H1 (cell line): Measurements from ENCODE around the gene HTN3. TPM values are rescaled to one million over a fixed set of nuclear protein-coding genes. Genes with fewer than 3 reads are reported as not detected.

Source experiments
- CTCF ChIA-PET: fragments of 300-600 bp; sonication (Branson Sonifier 250); formaldehyde crosslinking; loops from one replicate; lab custom pipeline; 2021; ENCODE audit not compliant: partially characterized antibody; lab: Charles Lee
- POLR2A ChIA-PET: fragments of 300-600 bp; sonication (Branson Sonifier 250); formaldehyde crosslinking; loops from one replicate; lab custom pipeline; 2021; ENCODE audit warnings: inconsistent platforms; ENCODE audit not compliant: partially characterized antibody; lab: Charles Lee
- DNase-seq, 2 experiments: peaks; one replicate each; pipeline versions ENCODE4 v3.0.0 to v3.0.0-alpha.2; 2010 to 2022; ENCODE audit warnings: low spot score in 2 of 2, low read depth in 1 of 2, mixed read lengths in 1 of 2
- FAIRE-seq: peaks from 2 replicates; lab custom pipeline; 2011; peaks lifted over from hg19 to GRCh38; lab: Jason Lieb, UNC
- H2AFZ ChIP-seq: 2 replicates; pipeline ENCODE4 v1.8.1; 2012; ENCODE audit warnings: low read length, inconsistent platforms
- H2AK5ac ChIP-seq: 2 replicates; pipeline ENCODE4 v1.6.1; 2013; ENCODE audit warnings: low read depth, low read length
- H2BK120ac ChIP-seq: replicated peaks from 2 replicates; pipeline ENCODE3; 2013; ENCODE audit warnings: low read depth, low read length, inconsistent platforms
- H2BK12ac ChIP-seq: 2 replicates; pipeline ENCODE4 v1.6.1; 2013; ENCODE audit warnings: low read depth, low read length
- H2BK15ac ChIP-seq: 2 replicates; pipeline ENCODE4 v1.6.1; 2013; ENCODE audit warnings: low read length
- H2BK20ac ChIP-seq: 2 replicates; pipeline ENCODE4 v1.6.1; 2013; ENCODE audit warnings: low read length
- H2BK5ac ChIP-seq: 2 replicates; pipeline ENCODE4 v1.6.1; 2013; ENCODE audit warnings: low read depth, low read length
- H3K14ac ChIP-seq: 2 replicates; pipeline ENCODE4 v1.6.1; 2013; ENCODE audit warnings: inconsistent platforms; ENCODE audit not compliant: insufficient read length
- H3K18ac ChIP-seq: 2 replicates; pipeline ENCODE4 v1.6.1; 2013; ENCODE audit warnings: low read length; ENCODE audit errors: extremely low read depth
- H3K23ac ChIP-seq: 2 replicates; pipeline ENCODE4 v1.6.1; 2013; ENCODE audit warnings: inconsistent platforms; ENCODE audit not compliant: insufficient read length
- H3K23me2 ChIP-seq: 2 replicates; pipeline ENCODE4 v1.6.1; 2013; ENCODE audit warnings: low read depth, low read length
- H3K27ac ChIP-seq: 2 replicates; pipeline ENCODE4 v1.6.1; 2011; ENCODE audit warnings: low read depth, low read length, inconsistent platforms
- H3K27me3 ChIP-seq, 4 experiments: replicated peaks in 1 of 4; 1 replicate in 1 of 4; 2 replicates in 3 of 4; pipeline versions ENCODE4 v1.6.1 to v1.8.1; 2011 to 2013; ENCODE audit warnings: low read length in 3 of 4, mild to moderate bottlenecking in 3 of 4, inconsistent platforms in 2 of 4, mixed read lengths in 2 of 4, moderate library complexity in 1 of 4; ENCODE audit not compliant: control insufficient read depth in 3 of 4, insufficient read depth in 3 of 4; ENCODE audit errors: extremely low read depth in 1 of 4
- H3K36me3 ChIP-seq, 4 experiments: 2 replicates each; pipeline versions ENCODE4 v1.6.1 to v1.8.1; 2011 to 2013; ENCODE audit warnings: mild to moderate bottlenecking in 4 of 4, low read length in 3 of 4, moderate library complexity in 2 of 4, control low read depth in 1 of 4, inconsistent platforms in 1 of 4; ENCODE audit not compliant: insufficient read depth in 4 of 4, control insufficient read depth in 2 of 4
- H3K4ac ChIP-seq: replicated peaks from 2 replicates; pipeline ENCODE3; 2013; ENCODE audit warnings: low read length, low read depth, mixed read lengths, inconsistent platforms; ENCODE audit not compliant: insufficient read length
- H3K4me1 ChIP-seq, 4 experiments: replicated peaks in 1 of 4; 1 replicate in 1 of 4; 2 replicates in 3 of 4; pipeline versions ENCODE4 v1.6.1 to v1.8.1; 2011 to 2013; ENCODE audit warnings: low read length in 3 of 4, inconsistent platforms in 2 of 4, mixed read lengths in 1 of 4; ENCODE audit not compliant: insufficient read depth in 4 of 4, control insufficient read depth in 3 of 4
- H3K4me2 ChIP-seq, 2 experiments: 2 replicates each; pipeline versions ENCODE4 v1.6.1 to v1.8.1; 2011 to 2013; ENCODE audit warnings: low read depth in 2 of 2, low read length in 2 of 2, control low read depth in 1 of 2, inconsistent platforms in 1 of 2, mild to moderate bottlenecking in 1 of 2; ENCODE audit not compliant: insufficient read depth in 1 of 2
- H3K4me3 ChIP-seq, 4 experiments: fragments of 200-600, 300-600 bp in 1 of 4; sonication (generic), shearing (Covaris generic), sonication (Bioruptor Twin) in 1 of 4; 2 replicates each; pipeline versions ENCODE4 v1.5.1 to v1.8.1; 2011 to 2016; ENCODE audit warnings: low read length in 4 of 4, low read depth in 3 of 4, control low read depth in 2 of 4, inconsistent platforms in 2 of 4, mild to moderate bottlenecking in 2 of 4, mixed read lengths in 1 of 4, moderate library complexity in 1 of 4; ENCODE audit not compliant: insufficient read depth in 2 of 4; ENCODE audit errors: extremely low read depth in 1 of 4
- H3K56ac ChIP-seq: replicated peaks from 2 replicates; pipeline ENCODE3; 2013; ENCODE audit warnings: low read depth, mild to moderate bottlenecking, mixed read lengths, low read length, inconsistent platforms; ENCODE audit not compliant: insufficient read length
- H3K79me1 ChIP-seq: 2 replicates; pipeline ENCODE4 v1.6.1; 2013; ENCODE audit warnings: low read depth, low read length, control low read depth
- H3K79me2 ChIP-seq, 2 experiments: 2 replicates each; pipeline versions ENCODE4 v1.6.1 to v1.8.1; 2012 to 2013; ENCODE audit warnings: low read length in 2 of 2, mild to moderate bottlenecking in 2 of 2, inconsistent platforms in 1 of 2; ENCODE audit not compliant: insufficient read depth in 2 of 2, control insufficient read depth in 1 of 2
- H3K9ac ChIP-seq, 4 experiments: replicated peaks in 1 of 4; 1 replicate in 1 of 4; 2 replicates in 3 of 4; pipeline versions ENCODE4 v1.6.1 to v1.8.1; 2011 to 2013; ENCODE audit warnings: low read depth in 3 of 4, low read length in 3 of 4, control low read depth in 2 of 4, mild to moderate bottlenecking in 2 of 4, moderate library complexity in 2 of 4, inconsistent platforms in 1 of 4; ENCODE audit errors: extremely low read depth in 1 of 4
- H3K9me3 ChIP-seq, 2 experiments: 2 replicates each; pipeline versions ENCODE4 v1.6.1 to v1.8.1; 2012 to 2013; ENCODE audit warnings: mild to moderate bottlenecking in 2 of 2, moderate library complexity in 2 of 2, control low read depth in 1 of 2, inconsistent platforms in 1 of 2, low read depth in 1 of 2, low read length in 1 of 2, mixed read lengths in 1 of 2; ENCODE audit not compliant: insufficient read depth in 2 of 2
- H4K20me1 ChIP-seq, 2 experiments: replicated peaks in 1 of 2; 2 replicates each; pipeline versions ENCODE3 to v1.8.1; 2011 to 2013; ENCODE audit warnings: inconsistent platforms in 2 of 2, low read length in 2 of 2, mild to moderate bottlenecking in 1 of 2; ENCODE audit not compliant: insufficient read depth in 2 of 2, control insufficient read depth in 1 of 2
- H4K5ac ChIP-seq: 2 replicates; pipeline ENCODE4 v1.6.1; 2013; ENCODE audit warnings: low read length, low read depth, mixed read lengths, inconsistent platforms; ENCODE audit not compliant: insufficient read length
- H4K8ac ChIP-seq: 2 replicates; pipeline ENCODE4 v1.8.0; 2013; ENCODE audit warnings: mild to moderate bottlenecking, moderate library complexity, low read length, inconsistent platforms; ENCODE audit not compliant: insufficient read depth; ENCODE audit errors: extremely low read depth
- H4K91ac ChIP-seq: replicated peaks from 2 replicates; pipeline ENCODE3; 2013; ENCODE audit warnings: low read length, mixed read lengths, inconsistent platforms; ENCODE audit not compliant: insufficient read length
- BACH1 ChIP-seq: IDR thresholded peaks from 2 replicates; pipeline ENCODE4 v1.6.1; 2012; ENCODE audit warnings: low read length, improper control_type of control experiment
- BRCA1 ChIP-seq: IDR thresholded peaks from 2 replicates; pipeline ENCODE4 v1.6.1; 2012; ENCODE audit warnings: low read depth, low read length, improper control_type of control experiment
- CHD2 ChIP-seq: IDR thresholded peaks from 2 replicates; pipeline ENCODE4 v1.6.1; 2012; ENCODE audit warnings: low read length, improper control_type of control experiment
- GTF2F1 ChIP-seq: IDR thresholded peaks from 2 replicates; pipeline ENCODE4 v1.6.1; 2012; ENCODE audit warnings: low read depth, low read length, improper control_type of control experiment, borderline replicate concordance
- POLR2A ChIP-seq, 2 experiments: IDR thresholded peaks; 1 replicate in 1 of 2; 2 replicates in 1 of 2; pipeline ENCODE4 v1.6.1; 2011; ENCODE audit warnings: low read depth in 2 of 2, low read length in 2 of 2, mild to moderate bottlenecking in 2 of 2; ENCODE audit errors: control extremely low read depth in 1 of 2
- RXRA ChIP-seq: IDR thresholded peaks from 2 replicates; pipeline ENCODE4 v1.6.1; 2011; ENCODE audit warnings: low read depth, mild to moderate bottlenecking, low read length, moderate library complexity; ENCODE audit not compliant: insufficient read depth
- SAP30 ChIP-seq: fragments of 300-600 bp; sonication (generic); IDR thresholded peaks from 2 replicates; pipeline ENCODE4 v1.7.1; 2012; ENCODE audit warnings: low read length, moderate library complexity, mild to moderate bottlenecking, inconsistent platforms; ENCODE audit not compliant: insufficient read depth, insufficient replicate concordance
- SIN3A ChIP-seq, 2 experiments: IDR thresholded peaks in 1 of 2; conservative IDR thresholded peaks in 1 of 2; 2 replicates each; pipeline ENCODE4 v1.6.1; 2011 to 2012; ENCODE audit warnings: low read length in 2 of 2, improper control_type of control experiment in 1 of 2, low read depth in 1 of 2, mild to moderate bottlenecking in 1 of 2
- SIX5 ChIP-seq: IDR thresholded peaks from 2 replicates; pipeline ENCODE4 v1.6.1; 2011; ENCODE audit warnings: mild to moderate bottlenecking, low read depth, low read length
- ZNF274 ChIP-seq: IDR thresholded peaks from 2 replicates; pipeline ENCODE4 v1.7.0; 2012; ENCODE audit warnings: low read length, borderline replicate concordance; ENCODE audit errors: extremely low read depth
- WGBS, 2 experiments: shearing (Covaris generic) in 1 of 2; methylation state at CpG; one replicate each; pipeline versions ENCODE4 v1.1.6 to v1.1.7; 2013 to 2015; ENCODE audit warnings: low lambda C conversion rate in 2 of 2, mixed read lengths in 2 of 2, inconsistent platforms in 1 of 2, low coverage in 1 of 2, missing lambda C conversion rate in 1 of 2; ENCODE audit not compliant: insufficient replicate concordance in 2 of 2, insufficient coverage in 1 of 2, insufficient read length in 1 of 2; ENCODE audit errors: extremely low coverage in 1 of 2, missing lambda C conversion rate in 1 of 2; 5-methylcytosine and 5-hydroxymethylcytosine counted together
- polyA plus RNA-seq, 7 experiments: library from polyadenylated mRNA; depleted of rRNA in 3 of 7; stranded (reverse) in 5 of 7; unstranded in 2 of 7; fragments of >200 nt in 5 of 7; fragments of 200-250 nt in 2 of 7; gene quantifications; 1 replicate in 5 of 7; 2 replicates in 1 of 7; 4 replicates in 1 of 7; pipeline versions ENCODE4 v1.2.1 to v1.2.3, GENCODE V29; 2011 to 2013; ENCODE audit warnings: missing spikeins in 2 of 7, mixed read lengths in 2 of 7
- total RNA-seq: library from RNA; stranded (reverse); fragmentation: NEBNext Ultra II Directional; extraction: Animal tissue kit (Norgen Biotek cat#: 25700); gene quantifications from 2 replicates; pipeline ENCODE4 v1.2.1, GENCODE V29; 2021
- TF ChIP-seq, protein P1 (sequence below), 3 experiments: IDR thresholded peaks; 1 replicate in 2 of 3; 2 replicates in 1 of 3; pipeline versions ENCODE4 v1.5.1 to v1.6.1; 2011; ENCODE audit warnings: low read length in 3 of 3, mild to moderate bottlenecking in 3 of 3, inconsistent platforms in 2 of 3, low read depth in 1 of 3, moderate library complexity in 1 of 3; ENCODE audit not compliant: insufficient read depth in 1 of 3; ENCODE audit errors: control extremely low read depth in 1 of 3
- TF ChIP-seq, protein P2 (sequence below): IDR thresholded peaks from 2 replicates; pipeline ENCODE4 v1.6.1; 2012; ENCODE audit warnings: inconsistent platforms

HTN3 gene
- total and polyA plus RNA-seq, 2 of the 8 experiments (the other 6 are each of a cell fraction or from before 2014, with no cell fraction given), result not detected

DNA sequence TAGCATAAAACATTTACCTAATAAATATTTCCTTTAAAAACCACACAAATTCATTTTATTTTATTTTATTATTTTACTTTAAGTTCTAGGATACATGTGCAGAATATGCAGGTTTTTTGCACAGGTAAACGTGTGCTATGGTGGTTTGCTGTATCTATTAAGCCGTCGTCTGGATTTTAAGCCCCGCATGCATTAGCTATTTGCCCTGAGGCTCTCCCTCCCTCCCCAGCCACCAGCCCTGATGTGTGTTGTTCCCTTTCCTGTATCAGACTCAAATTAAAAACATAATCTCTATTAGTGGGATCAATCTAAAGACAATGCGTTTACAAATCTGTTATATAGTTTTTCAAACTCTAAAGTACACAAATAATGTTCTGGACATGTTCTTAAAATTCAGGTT lies 1.2 kb upstream of the HTN3 start:
- no peak overlapping the region for H2BK5ac ChIP-seq
- no peaks in the 10 kb centered on the region for H3K79me1 ChIP-seq
- H3K4ac ChIP-seq, result no peak overlapping the region
- no peak overlapping the region for H2AK5ac ChIP-seq
- WGBS, 2 experiments, result 88% methylated on average over 5 of the region's 5 CpGs; no CpG with 5 or more reads in 1 of the 2 experiments
- no peak overlapping the region for H4K8ac ChIP-seq
- H2AFZ ChIP-seq, result no peak overlapping the region
- no peak overlapping the region for H2BK15ac ChIP-seq
- H3K27me3 ChIP-seq, result no peaks in the 10 kb centered on the region
- no peak overlapping the region for H3K4me3 ChIP-seq
- no peaks in the 10 kb centered on the region for H4K20me1 ChIP-seq
- no peaks in the 10 kb centered on the region for H3K4me1 ChIP-seq
- H3K56ac ChIP-seq, result no peak overlapping the region
- H2BK12ac ChIP-seq, result no peak overlapping the region
- H3K4me2 ChIP-seq, result no peak overlapping the region
- POLR2A ChIA-PET, result no interaction called here
- H3K36me3 ChIP-seq, result no peaks in the 10 kb centered on the region
- no peak overlapping the region for H4K5ac ChIP-seq
- no peak overlapping the region for H3K14ac ChIP-seq
- no peak overlapping the region for H2BK120ac ChIP-seq
- no peak for DNase-seq
- no peak overlapping the region for H4K91ac ChIP-seq
- CTCF ChIA-PET, result no interaction called here
- no peaks in the 10 kb centered on the region for H3K23me2 ChIP-seq
- no peaks in the 10 kb centered on the region for H3K79me2 ChIP-seq
- no peaks in the 10 kb centered on the region for H3K9me3 ChIP-seq
- H3K18ac ChIP-seq, result no peak overlapping the region
- TF ChIP-seq SAP30 (no peak), POLR2A (IDR thresholded peaks at IDR 0.05; ENCODE audit: control extremely low read depth in 1 of 2, low read depth in 2 of 2, low read length in 2 of 2) (no peak), ZNF274 (no peak), RXRA (no peak), BRCA1 (no peak), BACH1 (no peak), SIN3A (conservative IDR thresholded peaks at IDR 0.05 in 1 of 2, IDR thresholded peaks at IDR 0.05 in 1 of 2; ENCODE audit: low read depth in 1 of 2, low read length in 2 of 2) (no peak), CHD2 (no peak), GTF2F1 (no peak), SIX5 (no peak)
- TF ChIP-seq, protein P1, sequence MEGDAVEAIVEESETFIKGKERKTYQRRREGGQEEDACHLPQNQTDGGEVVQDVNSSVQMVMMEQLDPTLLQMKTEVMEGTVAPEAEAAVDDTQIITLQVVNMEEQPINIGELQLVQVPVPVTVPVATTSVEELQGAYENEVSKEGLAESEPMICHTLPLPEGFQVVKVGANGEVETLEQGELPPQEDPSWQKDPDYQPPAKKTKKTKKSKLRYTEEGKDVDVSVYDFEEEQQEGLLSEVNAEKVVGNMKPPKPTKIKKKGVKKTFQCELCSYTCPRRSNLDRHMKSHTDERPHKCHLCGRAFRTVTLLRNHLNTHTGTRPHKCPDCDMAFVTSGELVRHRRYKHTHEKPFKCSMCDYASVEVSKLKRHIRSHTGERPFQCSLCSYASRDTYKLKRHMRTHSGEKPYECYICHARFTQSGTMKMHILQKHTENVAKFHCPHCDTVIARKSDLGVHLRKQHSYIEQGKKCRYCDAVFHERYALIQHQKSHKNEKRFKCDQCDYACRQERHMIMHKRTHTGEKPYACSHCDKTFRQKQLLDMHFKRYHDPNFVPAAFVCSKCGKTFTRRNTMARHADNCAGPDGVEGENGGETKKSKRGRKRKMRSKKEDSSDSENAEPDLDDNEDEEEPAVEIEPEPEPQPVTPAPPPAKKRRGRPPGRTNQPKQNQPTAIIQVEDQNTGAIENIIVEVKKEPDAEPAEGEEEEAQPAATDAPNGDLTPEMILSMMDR (IDR thresholded peaks at IDR 0.05; ENCODE audit: control extremely low read depth in 1 of 3, insufficient read depth in 1 of 3, low read depth in 1 of 3, low read length in 3 of 3), result no peak
- TF ChIP-seq, protein P2, sequence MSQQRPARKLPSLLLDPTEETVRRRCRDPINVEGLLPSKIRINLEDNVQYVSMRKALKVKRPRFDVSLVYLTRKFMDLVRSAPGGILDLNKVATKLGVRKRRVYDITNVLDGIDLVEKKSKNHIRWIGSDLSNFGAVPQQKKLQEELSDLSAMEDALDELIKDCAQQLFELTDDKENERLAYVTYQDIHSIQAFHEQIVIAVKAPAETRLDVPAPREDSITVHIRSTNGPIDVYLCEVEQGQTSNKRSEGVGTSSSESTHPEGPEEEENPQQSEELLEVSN, result no peak
- H2BK20ac ChIP-seq, result no peak overlapping the region
- FAIRE-seq, result no peak
- no peak overlapping the region for H3K27ac ChIP-seq
- H3K9ac ChIP-seq, result no peak overlapping the region
- H3K23ac ChIP-seq, result no peak overlapping the region
